GM21576 (cell line): ENCODE data around the gene INPP5D.

Experiments
- ATAC-seq: cut with Tn5 transposase; IDR thresholded peaks from one replicate; pipeline ENCODE4 v1.9.1; 2021; ENCODE audit warnings: mild to moderate bottlenecking, moderate library complexity; ENCODE audit not compliant: unreplicated experiment

Gene INPP5D

DNA sequence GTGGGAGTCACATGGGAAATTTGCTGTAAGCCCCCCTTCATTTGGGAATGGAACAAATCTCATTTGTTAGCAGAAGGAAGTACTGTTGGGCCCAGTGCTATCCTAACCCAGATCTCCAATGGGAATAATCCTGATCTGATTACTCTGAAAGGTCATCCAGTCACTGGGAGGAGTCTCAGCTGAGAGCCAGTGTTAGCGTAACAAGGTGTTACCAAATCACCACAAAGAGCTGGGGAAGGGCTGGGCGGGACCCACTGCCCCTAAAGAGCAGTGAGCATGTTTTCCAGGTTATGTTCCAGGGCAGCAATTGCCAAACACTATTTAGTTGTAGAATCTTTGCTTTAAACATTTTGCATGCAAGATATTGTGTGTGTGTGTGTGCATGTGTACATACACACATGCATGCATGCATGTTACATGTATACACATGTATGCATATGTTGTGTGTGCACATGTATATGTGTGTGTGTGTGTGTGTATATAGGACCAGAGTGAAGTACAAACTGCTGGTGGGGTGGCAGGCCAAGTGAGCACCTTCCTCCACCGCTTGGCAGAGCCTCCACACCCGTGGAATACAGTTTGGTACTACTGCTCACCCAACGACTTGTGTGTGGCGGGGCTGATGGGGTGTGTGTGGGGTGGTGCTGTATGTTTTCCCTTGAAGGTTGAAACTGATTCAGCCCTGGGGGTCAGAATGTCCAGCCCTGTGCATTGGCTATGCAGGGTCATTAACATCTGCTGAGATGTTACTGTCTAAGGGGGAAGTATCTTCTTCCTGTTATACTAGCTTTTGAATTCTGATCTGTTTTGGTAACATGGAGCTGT, 15.2 kb downstream of the INPP5D start:
- peak; percentile 33 for ATAC-seq

DNA sequence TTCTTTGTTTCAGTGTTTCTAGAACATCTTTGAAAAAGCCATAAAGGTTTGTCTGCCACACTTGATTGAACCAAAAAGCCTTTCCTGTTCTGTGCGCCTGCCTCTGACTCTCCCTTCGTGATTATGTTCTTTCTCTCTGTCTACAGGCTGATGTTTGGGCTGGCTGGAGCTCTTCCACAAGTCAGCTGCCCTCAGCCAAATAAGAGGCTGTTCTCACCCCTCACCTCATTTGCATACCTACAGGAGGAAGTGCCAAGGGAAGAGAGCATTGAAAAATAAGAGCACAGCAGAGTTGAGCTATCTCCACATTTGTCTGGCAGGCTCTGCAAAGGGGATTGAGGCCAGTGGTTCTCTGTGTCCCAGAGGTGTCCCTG, 15.8 kb downstream of the INPP5D start:
- peak; percentile 59 for ATAC-seq

DNA sequence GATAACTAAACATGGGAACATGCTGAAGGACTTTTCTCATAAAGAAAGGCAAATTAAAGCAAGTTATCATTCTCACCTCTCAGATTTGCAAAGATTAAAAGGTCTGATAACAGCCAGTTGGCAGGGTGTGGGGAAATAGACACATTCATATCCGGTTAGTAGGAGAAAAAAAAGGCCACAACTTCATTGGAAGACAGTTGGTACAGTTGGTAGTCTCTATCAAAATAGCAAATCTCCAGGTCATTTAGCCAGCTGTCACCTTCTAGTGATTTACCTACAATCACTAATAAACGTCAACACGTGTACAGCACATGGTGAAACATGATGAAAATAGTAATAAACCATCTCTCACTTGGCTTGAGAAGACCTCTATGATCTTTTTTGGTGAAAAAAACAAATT, 16.6 kb downstream of the INPP5D start:
- no peak for ATAC-seq

GRCh38 chr2:233079473-233079877, 19.3 kb downstream of the INPP5D start:
- peak; percentile 32 for ATAC-seq

GRCh38 chr2:233079953-233080835, 20.1 kb downstream of the INPP5D start:
- no peak for ATAC-seq

DNA sequence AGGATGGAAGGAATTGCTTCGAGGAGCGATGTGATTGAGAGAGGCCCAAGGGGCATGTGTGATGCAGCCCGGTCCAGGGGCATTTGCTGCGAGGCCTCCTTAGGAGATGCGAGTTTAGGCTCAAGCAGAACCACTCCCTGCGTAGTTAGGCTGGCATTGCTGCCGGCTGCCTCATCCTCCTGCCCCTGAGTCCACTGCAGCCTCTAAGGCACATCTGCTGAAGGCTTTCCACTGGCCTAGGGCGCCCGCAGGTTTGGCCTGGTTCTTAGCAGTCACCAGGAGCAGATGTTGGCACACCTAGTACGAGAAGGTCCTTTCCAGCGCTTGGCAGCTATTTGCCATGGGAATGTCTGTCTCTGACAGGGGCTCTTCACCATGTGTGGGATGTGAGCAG, 20.7 kb downstream of the INPP5D start:
- ATAC-seq = no peak

DNA sequence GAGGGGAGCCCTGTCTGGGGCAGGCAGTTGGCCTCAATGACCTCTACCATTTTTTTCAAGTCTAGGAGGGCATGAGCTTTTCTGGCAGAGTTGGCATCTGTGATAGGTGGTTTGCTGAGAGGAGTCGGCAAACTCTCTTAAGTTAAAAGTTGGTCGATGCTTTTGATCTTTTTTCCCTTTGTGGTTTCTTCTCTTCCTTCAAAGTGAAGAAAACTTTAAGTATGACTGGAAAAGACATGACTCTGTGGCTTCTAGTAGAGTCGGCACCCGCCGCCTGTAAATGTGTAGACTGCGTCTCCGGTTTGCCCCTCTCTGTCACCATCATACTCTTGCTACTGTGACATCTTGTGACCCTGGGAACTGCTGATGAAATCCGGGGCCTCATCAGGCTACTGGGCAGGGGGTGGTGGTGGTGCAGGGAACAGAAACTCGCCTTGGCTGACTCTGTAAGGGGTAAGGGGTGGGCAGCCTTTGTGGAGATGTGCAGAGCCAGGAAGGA, 21.1 kb downstream of the INPP5D start:
- ATAC-seq = no peak

DNA sequence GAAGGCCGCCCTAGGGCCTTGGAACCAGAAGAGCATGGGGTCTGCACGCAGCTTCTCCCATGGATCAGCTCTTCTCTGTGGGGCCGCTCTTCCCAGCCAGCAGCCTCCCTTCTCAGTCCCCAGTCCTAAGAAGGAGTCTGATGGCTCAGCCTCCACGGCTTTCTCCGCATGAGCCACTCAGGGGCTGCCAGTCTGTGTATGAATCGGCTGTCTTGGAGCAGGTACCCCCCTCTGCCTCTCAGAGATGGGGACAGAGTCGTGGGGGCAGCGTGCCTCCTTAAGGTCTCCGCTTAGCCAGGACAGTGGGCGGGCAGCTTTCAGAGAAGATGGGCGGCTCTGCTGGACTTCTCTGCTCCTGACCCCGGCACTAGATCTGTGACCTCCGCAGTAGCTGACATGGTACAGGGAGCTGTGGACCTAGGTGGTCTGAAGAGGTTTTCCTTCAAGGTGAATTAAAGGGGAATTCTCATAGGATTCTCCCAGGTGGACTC, 21.6 kb downstream of the INPP5D start:
- no peak for ATAC-seq

DNA sequence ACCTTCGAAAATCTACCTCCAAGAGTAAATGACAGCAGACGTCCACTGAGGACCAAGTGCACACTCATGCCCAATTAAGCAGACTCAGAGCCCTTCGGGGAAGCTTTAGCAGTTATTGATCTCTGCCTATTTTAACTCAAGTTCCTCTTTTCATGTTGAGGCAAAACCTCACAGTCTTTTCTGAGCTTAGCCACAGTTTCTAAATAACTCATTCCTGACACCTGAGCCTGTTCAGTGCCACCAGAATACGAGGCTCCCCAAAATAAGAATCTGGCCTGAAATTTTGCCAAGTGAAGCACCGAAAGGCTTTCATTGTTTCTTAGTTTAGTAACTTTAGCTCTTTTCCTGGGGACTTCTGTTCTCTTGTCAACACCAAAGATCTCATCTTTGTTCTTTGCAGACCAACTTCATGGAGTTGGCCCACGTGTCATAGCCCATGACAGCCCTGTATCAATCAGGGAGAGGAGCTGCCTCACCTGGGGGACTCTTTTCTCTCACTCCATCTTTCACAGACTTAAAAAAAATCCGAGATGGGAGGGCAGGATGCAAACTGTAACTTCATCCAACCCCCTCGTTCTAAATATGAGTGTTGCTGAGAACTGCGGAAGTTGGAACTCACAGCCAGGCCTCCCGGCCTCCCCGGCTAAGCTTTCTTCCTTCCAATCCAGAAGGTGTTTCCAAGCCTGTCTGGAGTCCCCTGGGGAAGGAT, 22.2 kb downstream of the INPP5D start:
- peak; percentile 35 for ATAC-seq

GRCh38 chr2:233082931-233083755, 23.0 kb downstream of the INPP5D start:
- no peak for ATAC-seq

DNA sequence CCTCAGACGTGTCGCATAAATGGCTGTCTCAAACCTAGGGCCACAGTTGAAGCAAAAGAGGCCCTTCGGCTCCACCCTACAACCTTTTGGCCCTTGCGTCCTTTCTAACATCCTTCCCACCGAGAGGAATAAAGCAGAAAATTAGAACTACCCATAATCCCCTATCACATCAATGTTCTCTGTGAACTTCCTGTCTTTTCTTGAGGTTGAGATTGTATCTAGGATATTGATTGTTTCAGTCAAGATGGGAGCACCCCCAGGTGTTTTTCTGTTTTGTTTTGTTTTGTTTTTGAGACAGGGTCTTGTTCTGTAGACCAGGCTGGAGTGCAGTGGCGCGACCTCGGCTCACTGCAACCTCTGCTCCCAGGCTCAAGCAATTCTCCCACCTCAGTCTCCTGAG, 23.6 kb downstream of the INPP5D start:
- no peak for ATAC-seq

DNA sequence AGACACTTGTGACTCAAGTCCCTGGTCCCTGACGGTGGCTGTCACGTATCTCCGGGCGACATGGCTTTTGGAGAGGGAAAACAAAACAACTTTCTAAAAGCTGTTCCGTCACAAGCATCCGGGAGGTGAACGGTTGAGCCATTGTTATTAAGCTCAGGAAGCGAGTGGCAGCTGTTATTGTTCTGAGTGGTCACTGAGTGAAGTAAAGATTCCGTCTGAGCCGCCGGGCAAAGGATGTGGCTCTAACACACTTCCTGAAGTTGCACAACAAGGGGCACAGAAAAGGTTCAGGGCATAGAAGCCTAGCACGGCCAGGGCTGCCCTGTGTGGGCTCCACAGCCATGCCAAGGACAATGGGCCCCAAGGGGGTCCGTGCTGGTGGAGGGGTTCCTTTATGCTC, 24.3 kb downstream of the INPP5D start:
- ATAC-seq = no peak

GRCh38 chr2:233085037-233085838, 25.1 kb downstream of the INPP5D start:
- ATAC-seq = no peak

GRCh38 chr2:233085839-233086150, 25.7 kb downstream of the INPP5D start:
- no peak for ATAC-seq

- no peak for ATAC-seq
These were observed 27.6 kb downstream of the INPP5D start for GRCh38 chr2:233087713-233088112.

DNA sequence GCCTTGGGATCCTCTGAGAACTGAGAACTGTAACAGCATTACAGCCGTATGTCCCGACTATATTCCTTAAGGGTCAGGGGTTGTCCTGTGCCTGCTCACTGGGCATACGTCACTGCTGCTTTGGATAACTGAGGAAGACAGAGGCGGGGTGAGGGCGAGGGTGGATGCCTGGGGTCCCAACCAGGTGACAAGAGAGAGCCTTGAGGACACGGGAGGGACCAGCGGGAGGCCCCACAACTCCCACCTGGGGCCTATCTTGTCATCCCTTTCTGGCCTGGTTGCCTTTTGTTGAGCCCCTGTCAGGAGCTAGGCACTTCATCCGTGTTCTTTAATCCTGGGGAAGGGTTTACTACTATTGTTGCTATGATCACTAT, 28.8 kb downstream of the INPP5D start:
- ATAC-seq = no peak

GRCh38 chr2:233089851-233090250, 29.7 kb downstream of the INPP5D start:
- ATAC-seq = no peak

- no peak for ATAC-seq
These were observed 30.7 kb downstream of the INPP5D start for GRCh38 chr2:233090879-233091278.

DNA sequence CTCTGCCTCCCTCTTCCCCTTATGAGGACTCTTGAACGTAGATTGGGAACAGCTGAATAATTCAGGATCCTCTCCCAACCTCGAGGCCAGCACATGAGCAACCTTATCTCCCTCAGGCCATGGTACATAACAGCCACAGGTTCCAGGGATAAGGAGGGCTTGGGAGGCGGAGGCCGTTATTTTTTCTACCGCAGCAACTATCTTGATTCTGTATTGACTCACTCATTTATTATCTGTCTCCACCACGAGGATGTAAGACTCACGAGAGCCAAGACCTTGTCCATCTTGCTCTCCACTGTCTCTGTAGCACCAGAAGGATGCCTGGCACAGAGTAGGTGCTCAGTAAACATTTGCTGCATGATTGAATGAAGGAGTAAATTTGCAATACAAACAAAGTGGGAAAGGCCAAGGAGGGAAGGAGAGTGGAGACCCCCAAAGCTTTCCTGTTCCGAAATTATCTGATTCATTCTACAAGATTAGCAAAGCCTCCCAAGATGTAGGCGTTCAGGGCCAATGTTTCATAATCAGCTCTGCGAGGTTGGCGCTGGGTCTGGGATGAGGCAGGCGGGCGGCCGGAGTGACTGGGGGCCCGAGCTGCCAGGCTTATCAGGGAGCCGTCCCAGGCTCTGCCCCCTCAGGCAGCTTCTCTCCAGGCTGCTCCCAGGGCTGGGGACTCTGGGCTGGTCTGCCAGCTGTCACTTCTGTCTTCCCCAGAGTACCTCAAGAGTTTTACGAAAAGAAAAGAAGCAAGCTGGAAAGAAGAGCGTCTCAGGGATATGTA, 31.6 kb downstream of the INPP5D start:
- no peak for ATAC-seq
